ENCODE data around the gene MYO9A. TPM values are rescaled to one million over a fixed set of nuclear protein-coding genes. Genes with fewer than 3 reads are reported as not detected.

MYO9A gene
- total RNA-seq, 4 donors from 2014 or later = 88.5 to 183 (median 115) TPM

DNA sequence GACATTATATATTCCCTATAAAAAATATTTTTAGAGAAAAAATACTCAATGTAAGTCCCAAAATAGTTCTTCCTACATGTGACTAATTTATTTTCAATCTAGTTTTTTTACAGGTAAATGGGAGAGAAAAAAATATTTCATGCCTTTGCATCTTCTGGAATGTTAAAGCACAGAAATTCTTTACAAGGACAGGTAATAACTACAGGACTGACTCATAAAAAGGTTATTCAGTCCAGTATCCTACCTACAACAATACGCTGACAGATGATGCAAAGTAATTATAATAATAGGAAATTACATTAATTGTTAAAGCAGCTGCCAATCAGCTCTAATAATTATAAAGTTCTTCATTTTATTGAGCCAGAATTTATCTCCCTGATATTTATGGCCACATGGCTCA, 147.5 kb downstream of the MYO9A start:
- WGBS, 2 donors = 98% methylated on average over 1 of the region's 1 CpG
- Histone ChIP-seq H3K4me1 (no peaks in the 10 kb centered on the region), H3K27me3 (no peaks in the 10 kb centered on the region), H3K4me3 (replicated peaks in 1 of 3) (no peak overlapping the region), H3K9me3 (no peaks in the 10 kb centered on the region), H3K27ac (no peak overlapping the region), H3K36me3 (no peaks in the 10 kb centered on the region)
- DNase-seq = no peak
- intact Hi-C loops (cut with DNase I) = no loop called here
- no peak for TF ChIP-seq POLR2A (IDR thresholded peaks at IDR 0.05)
- TF ChIP-seq, protein P1, sequence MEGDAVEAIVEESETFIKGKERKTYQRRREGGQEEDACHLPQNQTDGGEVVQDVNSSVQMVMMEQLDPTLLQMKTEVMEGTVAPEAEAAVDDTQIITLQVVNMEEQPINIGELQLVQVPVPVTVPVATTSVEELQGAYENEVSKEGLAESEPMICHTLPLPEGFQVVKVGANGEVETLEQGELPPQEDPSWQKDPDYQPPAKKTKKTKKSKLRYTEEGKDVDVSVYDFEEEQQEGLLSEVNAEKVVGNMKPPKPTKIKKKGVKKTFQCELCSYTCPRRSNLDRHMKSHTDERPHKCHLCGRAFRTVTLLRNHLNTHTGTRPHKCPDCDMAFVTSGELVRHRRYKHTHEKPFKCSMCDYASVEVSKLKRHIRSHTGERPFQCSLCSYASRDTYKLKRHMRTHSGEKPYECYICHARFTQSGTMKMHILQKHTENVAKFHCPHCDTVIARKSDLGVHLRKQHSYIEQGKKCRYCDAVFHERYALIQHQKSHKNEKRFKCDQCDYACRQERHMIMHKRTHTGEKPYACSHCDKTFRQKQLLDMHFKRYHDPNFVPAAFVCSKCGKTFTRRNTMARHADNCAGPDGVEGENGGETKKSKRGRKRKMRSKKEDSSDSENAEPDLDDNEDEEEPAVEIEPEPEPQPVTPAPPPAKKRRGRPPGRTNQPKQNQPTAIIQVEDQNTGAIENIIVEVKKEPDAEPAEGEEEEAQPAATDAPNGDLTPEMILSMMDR (IDR thresholded peaks at IDR 0.05) = no peak

DNA sequence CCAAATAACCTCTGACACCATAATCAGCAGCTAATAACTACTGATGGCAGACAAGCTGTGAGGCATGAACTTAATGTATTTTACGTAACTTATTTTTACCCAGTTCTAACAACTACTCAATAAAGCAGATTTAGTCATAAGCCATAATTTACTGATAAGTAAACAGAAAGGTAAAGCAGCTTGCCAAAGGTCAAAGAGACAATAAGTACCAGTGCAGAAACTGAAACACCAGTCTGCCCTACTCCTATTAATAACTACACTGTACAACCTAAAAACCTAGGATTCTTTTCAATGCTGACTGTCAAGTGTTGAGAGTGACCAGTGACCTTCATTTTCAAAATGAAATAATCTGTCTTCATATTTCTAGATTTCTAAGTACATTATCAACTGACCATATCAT, 155.4 kb downstream of the MYO9A start:
- no peak for DNase-seq
- Histone ChIP-seq H3K4me1 (no peaks in the 10 kb centered on the region), H3K4me3 (replicated peaks in 1 of 3) (no peak overlapping the region), H3K27ac (no peak overlapping the region), H3K9me3 (no peaks in the 10 kb centered on the region), H3K36me3 (no peaks in the 10 kb centered on the region), H3K27me3 (no peaks in the 10 kb centered on the region)
- WGBS, 2 donors = 91 to 94% methylated on average over 1 of the region's 1 CpG
- intact Hi-C loops (cut with DNase I) = no loop called here
- TF ChIP-seq, protein P1 (IDR thresholded peaks at IDR 0.05) = no peak
- no peak for TF ChIP-seq POLR2A (IDR thresholded peaks at IDR 0.05)

DNA sequence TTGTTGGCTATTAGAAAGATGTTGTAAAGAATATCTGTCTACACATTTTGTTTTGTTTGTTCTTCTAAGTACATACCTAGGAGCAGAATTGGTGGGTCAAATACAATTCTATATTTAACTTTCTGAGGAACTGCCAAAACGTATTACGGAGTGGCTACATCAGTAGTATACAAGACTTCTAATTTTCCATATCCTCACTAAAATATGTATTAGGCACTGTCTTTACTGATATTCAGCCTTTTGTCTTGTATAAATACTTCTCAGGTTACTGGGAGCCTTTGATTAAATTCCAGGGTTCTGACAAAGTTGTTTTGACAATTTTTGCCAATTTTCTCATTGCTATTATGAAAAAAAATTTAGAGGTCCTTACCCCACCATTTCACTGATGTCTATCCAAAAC, 160.9 kb downstream of the MYO9A start:
- intact Hi-C loops (cut with DNase I) = no loop called here
- H3K27me3 ChIP-seq = no peaks in the 10 kb centered on the region
- H3K4me3 ChIP-seq (replicated peaks in 1 of 3) = no peak overlapping the region
- TF ChIP-seq, protein P1 (IDR thresholded peaks at IDR 0.05) = no peak
- TF ChIP-seq POLR2A (IDR thresholded peaks at IDR 0.05) = no peak
- 90 to 95% methylated on average over 2 of the region's 2 CpGs for WGBS, 2 donors
- no peaks in the 10 kb centered on the region for H3K9me3 ChIP-seq
- H3K27ac ChIP-seq = no peak overlapping the region
- H3K4me1 ChIP-seq = peaks cover 0 to 4% of the 10 kb centered on the region in 2 donors
- no peak for DNase-seq
- no peaks in the 10 kb centered on the region for H3K36me3 ChIP-seq

DNA sequence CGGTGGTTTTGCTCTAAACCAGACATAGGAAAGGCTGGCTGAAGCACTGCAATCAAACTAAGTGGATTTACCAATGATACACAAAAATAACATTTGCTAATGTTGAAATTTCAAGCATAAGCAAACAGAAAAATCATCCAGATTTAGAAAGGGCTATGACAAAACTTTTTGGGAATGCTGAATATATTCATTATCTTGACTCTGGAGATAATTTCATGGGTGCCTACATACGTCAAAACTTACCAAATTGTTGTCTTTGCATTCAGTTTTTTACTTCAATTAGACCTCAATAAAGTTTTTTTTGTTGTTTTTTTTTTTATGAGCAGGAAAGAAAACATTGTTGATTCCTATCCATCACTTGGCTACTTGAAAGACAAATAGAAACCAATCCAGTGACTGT, 166.8 kb downstream of the MYO9A start:
- WGBS, 2 donors = 85 to 92% methylated on average over 2 of the region's 2 CpGs
- TF ChIP-seq, protein P1 (IDR thresholded peaks at IDR 0.05) = no peak
- no peak for TF ChIP-seq POLR2A (IDR thresholded peaks at IDR 0.05)

DNA sequence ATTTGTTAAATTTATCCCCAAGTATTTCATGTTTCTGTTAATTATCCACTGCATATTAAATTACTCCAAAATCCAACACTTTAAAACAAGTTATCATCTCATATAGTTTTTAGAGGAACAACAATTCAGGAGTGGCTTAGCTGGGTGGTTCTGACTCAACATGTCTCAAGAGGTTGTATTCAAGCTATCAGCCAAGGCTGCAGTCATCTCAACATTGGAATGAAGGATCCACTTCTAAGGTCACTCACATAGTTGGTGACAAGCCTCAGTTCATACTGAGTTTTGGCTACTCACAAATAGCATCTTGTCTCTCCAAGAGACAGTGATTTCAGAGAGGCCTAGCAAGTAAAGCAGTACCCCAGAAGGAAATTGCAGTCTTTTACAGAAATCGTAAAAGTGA, 172.9 kb downstream of the MYO9A start:
- Histone ChIP-seq H3K27ac (no peak overlapping the region), H3K4me1 (peaks cover 0 to 3% of the 10 kb centered on the region in 2 donors), H3K27me3 (no peaks in the 10 kb centered on the region), H3K4me3 (replicated peaks in 1 of 3) (no peak overlapping the region), H3K9me3 (no peaks in the 10 kb centered on the region), H3K36me3 (no peaks in the 10 kb centered on the region)
- intact Hi-C loops (cut with DNase I) = no loop called here
- 79 to 80% methylated on average over 1 of the region's 1 CpG for WGBS, 2 donors
- TF ChIP-seq, protein P1 (IDR thresholded peaks at IDR 0.05) = no peak
- no peak for TF ChIP-seq POLR2A (IDR thresholded peaks at IDR 0.05)
- DNase-seq = peak; percentile 39 to 41

More for the DNA sequence above, 166.8 kb downstream of the MYO9A start:
- Histone ChIP-seq H3K4me1 (peaks cover 15 to 21% of the 10 kb centered on the region in 2 donors), H3K27me3 (no peaks in the 10 kb centered on the region), H3K36me3 (no peaks in the 10 kb centered on the region), H3K4me3 (replicated peaks in 1 of 3) (no peak overlapping the region), H3K9me3 (no peaks in the 10 kb centered on the region), H3K27ac (no peak overlapping the region)
- DNase-seq = no peak
- intact Hi-C loops (cut with DNase I) = no loop called here

All from thyroid gland (tissue), 4 donors.